Amygdala (tissue), 56 donors: Measurements from ENCODE around the gene TRPV5.
A peak's percentile ranks its signal among the peaks of the same experiment; 100 is the strongest.

ENCODE experiments used
- DNase-seq, 56 donors: peaks; one replicate each; lab custom pipeline; 2025; lab: John Stamatoyannopoulos, UW

Gene TRPV5

DNA sequence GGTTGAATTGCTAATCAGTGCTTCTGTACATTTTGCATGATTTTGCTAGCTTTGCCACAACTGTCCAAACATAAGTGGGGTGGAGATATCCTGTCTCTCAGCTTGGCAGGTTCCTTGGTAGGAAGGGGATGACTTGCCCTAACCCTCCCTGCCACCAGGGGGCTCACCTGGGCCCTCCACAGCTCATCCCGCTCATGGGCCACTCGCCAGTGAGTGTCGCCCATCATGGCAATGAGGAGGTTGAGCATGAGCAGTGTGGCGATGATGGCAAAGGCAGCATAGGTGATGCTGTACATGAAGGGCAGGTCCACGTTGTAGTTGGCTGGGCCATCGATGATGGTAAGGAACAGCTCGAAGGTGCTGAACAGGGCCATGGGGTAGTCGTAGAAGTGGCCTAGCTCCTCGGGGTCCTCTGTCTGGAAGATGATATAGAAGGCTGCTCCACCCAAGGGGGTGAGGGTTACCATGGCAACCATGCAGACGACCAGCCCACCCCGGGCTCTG, 60.2 kb downstream of the TRPV5 start:
- no peak for DNase-seq

DNA sequence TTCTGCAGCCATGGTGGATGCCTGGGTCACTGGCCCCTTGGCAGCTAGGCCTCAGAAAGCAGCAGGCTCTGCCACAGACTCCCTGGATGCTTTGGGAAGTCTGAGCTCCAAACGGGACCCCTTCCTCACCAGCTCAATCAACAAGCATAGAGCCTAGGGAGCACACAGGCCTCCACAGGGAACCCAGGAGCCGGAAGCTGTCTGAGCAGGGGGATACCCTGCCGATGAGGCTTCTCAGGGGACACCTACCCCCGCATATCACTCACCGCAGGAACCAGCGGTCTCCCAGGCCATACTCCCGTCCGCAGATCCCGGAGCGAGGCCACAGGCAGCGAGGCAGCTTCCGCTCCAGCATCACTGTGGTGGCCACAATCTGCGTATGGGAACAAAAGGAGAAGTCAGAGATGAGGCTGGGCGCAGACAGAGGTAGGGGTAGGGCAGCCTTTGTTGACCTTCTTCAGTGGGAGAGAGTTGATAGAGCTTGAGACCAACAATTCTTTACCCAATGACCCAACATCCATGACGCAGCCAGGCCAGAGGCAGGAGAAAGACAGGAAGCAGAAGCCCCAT, 61.4 kb downstream of the TRPV5 start:
- DNase-seq, result no peak

- DNase-seq, result no peak
These were observed 62.1 kb downstream of the TRPV5 start for GRCh38 chr7:142871260-142872105.

GRCh38 chr7:142870566-142871259, 62.8 kb downstream of the TRPV5 start:
- no peak for DNase-seq

DNA sequence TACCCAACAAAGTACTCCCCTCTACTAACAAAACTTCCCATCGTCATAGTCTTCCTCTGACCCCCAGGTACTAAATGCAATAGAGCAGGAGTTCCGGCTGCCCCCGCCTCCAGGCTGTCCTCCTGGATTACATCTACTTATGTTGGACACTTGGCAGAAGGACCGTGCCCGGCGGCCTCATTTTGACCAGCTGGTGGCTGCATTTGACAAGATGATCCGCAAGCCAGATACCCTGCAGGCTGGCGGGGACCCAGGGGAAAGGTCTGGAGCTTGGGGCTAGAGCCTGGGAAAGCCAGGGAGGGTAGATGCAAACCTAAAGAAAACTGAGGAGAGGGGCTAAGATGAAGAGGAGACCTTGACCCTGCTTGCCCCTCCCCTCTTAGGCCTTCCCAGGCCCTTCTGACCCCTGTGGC, 63.4 kb downstream of the TRPV5 start:
- no peak for DNase-seq

- no peak for DNase-seq
These were observed 64.1 kb downstream of the TRPV5 start for GRCh38 chr7:142869434-142869833.

- no peak for DNase-seq
These were observed 64.5 kb downstream of the TRPV5 start for GRCh38 chr7:142868986-142869415.

- DNase-seq, result no peak
These were observed 65.2 kb downstream of the TRPV5 start for GRCh38 chr7:142868188-142868985.

GRCh38 chr7:142867398-142868187, 66.0 kb downstream of the TRPV5 start:
- DNase-seq, result no peak

GRCh38 chr7:142867097-142867378, 66.5 kb downstream of the TRPV5 start:
- DNase-seq, result no peak

GRCh38 chr7:142866361-142867096, 67.0 kb downstream of the TRPV5 start:
- DNase-seq, result peak in 5 of 56 donors; percentile 13 to 27 (median 19)

GRCh38 chr7:142865766-142866165, 67.8 kb downstream of the TRPV5 start:
- DNase-seq, result no peak

DNA sequence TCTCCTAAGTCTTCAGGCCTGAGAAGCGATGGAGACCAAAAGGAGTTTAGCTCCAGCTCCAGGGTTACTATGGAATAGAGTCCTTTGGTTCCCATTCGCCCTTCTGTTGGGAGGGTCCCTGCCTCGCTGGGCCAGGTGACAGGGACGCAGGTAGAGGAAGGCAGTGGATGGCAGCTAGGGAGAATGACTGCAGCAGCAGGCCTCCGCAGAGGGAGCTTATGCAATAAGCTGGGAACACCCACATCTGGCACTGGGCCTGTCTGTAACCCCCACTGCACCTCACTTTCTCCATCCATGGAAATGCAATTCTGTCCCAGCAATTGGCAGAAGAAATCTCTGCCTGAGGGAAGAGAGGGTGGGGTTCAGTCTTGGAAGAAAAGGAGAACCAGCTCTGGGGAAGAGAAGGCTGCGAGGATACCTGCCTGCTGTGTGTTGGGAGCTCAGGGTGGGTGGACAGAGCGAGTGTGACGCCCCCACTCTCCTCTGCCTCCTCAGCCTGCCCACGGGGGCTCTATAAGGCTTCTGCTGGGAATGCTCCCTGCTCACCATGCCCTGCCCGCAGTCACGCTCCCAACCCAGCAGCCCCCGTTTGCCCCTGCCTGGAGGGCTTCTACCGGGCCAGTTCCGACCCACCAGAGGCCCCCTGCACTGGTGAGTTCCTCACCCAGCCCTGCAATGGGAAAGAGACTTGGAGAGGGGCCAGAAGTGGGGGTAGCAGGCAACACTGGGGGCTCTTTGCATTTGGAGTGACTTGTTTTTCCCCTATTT, 68.4 kb downstream of the TRPV5 start:
- DNase-seq, result peak in 1 of 56 donors; percentile 9

DNA sequence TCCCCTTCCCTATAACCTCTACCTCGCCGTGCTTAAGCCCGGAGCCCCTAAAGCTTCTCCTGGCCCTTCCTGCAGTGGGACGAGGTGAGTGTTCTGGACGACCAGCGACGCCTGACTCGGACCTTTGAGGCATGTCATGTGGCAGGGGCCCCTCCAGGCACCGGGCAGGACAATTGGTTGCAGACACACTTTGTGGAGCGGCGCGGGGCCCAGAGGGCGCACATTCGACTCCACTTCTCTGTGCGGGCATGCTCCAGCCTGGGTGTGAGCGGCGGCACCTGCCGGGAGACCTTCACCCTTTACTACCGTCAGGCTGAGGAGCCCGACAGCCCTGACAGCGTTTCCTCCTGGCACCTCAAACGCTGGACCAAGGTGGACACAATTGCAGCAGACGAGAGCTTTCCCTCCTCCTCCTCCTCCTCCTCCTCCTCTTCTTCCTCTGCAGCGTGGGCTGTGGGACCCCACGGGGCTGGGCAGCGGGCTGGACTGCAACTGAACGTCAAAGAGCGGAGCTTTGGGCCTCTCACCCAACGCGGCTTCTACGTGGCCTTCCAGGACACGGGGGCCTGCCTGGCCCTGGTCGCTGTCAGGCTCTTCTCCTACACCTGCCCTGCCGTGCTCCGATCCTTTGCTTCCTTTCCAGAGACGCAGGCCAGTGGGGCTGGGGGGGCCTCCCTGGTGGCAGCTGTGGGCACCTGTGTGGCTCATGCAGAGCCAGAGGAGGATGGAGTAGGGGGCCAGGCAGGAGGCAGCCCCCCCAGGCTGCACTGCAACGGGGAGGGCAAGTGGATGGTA, 69.5 kb downstream of the TRPV5 start:
- no peak for DNase-seq

- no peak for DNase-seq
These were observed 70.7 kb downstream of the TRPV5 start for GRCh38 chr7:142862786-142863400.

- no peak for DNase-seq
These were observed 71.2 kb downstream of the TRPV5 start for GRCh38 chr7:142862351-142862750.

- DNase-seq, result no peak
These were observed 72.6 kb downstream of the TRPV5 start for GRCh38 chr7:142860968-142861367.
